ENCODE measurements around the gene MXI1.

MXI1 gene

DNA sequence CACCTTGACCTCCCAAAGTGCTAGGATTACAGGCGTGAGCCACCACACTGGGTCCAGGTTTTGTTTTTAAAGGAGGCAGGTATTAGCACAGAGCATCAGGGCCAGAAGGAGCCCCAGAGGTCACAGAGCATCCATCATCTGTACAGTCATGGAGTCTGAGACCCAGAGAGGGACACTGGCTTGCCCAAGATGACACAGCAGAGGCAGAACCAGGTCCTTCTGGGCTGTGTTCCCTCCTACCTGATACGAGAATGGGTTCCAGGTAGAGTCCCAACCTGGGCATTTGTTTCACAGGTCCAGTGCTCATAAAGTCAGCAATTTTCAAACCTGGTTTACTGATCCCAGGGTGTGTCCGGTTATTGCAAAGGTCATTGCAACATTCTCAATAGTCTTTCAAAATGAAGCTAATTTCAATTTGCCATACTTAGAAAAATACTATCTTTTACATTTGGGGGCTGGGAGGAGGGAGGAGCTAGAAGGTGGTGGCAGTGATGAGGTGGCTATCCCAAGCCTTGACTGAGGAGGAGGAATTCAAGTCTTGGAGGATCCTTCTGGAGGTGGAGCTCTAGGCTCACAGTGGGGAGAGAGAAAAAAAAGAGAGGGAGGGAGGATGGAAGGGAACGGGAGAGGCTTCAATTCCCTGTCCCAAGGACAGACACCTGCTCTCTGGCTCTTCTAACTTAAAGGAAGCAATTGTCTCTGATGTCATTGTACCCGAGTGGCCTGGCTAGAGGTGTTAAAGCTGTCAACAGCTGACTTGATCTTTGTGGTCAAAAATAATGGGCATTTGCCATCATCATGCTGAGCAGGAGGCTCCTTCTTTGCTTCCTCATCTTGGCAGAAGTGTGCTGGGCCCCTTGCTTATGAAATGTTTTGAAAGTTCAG, 8.1 kb downstream of the MXI1 start:
- DNase-seq (ENCODE audit: low spot score) = no peak

DNA sequence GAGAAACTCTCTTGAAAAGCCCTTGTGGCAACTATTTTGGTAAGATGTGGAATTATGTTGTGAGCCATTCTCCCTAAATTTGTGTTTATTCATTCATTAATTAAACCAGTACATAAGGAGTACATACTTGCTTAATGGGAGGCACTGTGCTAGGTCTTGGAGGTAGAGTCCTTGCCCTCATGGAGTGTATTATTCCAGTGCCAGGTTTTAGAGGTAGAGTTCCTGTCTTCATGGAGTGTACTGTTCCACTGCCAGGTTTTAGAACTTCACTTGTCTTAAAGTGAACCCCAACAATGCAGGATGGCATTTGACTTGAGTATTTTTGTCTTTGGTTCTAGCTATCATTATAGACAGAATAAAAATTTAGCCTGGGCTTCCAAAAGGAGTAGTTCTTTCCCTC, 8.8 kb downstream of the MXI1 start:
- no peak for DNase-seq (ENCODE audit: low spot score)

DNA sequence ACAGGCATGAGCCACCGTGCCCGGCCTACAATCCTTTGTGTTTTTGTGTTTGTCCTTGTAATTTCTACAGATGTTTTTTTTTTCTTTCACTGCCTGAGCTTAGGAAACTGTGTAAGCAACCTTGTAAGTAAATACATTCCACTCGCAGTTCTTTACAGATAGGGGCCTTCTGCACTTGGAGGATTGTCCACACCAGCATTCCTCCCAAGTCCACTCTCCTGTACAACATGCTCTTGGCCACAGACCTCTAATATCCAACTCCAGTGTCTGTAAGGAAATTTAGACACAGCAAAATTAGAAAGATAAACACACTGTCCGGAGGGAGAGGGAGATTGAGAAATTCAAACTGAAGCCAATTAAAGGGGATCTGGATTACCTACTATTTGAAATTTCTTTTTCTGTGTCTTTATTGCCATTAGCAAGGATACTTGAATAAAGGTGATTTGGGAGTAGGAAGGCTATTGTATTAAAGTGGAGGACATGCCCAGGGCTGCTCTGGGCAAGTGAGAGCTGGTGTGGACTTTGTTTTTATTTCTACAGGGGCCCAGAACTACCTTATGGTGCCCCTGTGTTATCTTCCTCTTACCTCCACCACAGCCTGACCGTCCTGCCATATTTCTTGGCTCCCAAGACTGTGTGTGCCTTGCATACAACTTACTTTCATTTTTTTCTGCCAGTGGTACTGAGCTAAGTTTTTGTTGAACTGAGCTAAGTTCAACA, 9.7 kb downstream of the MXI1 start:
- DNase-seq (ENCODE audit: low spot score) = no peak

DNA sequence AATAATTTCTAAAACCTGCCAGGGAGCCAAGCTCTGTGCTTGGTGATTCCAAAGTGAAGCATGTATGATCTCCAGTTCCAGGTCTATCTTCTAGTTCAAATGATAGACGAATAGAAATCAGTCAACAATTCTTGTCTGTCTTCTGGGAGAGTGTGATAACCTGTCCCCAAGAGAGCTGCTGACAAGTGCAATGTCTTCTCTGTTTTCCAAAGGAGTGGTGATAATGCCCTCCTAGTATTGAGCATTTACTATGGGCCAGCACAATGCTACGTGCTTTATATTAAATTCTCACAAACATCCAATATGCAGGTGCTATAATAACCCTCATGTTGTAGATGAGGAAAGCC, 10.2 kb downstream of the MXI1 start:
- no peak for DNase-seq (ENCODE audit: low spot score)

DNA sequence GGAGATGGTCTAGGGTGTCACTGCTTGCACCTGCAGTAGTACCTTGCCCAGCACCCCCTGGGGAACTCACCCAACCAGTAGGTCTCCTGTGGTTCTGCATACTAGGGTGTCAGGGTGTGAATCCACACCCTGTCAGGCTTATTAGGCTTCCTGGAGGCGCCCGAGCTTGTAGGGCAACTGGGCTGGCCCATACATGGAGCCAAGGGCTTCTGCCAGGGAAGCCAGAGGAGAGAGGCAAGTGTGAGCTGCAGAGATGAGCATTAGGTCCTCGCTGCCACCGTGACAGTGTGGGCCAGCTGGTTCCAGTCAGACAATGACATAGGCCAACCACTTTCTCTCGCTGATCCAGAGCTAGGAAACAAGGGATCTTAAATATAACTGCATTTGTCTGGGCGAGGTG, 11.2 kb downstream of the MXI1 start:
- no peak for DNase-seq (ENCODE audit: low spot score)

DNA sequence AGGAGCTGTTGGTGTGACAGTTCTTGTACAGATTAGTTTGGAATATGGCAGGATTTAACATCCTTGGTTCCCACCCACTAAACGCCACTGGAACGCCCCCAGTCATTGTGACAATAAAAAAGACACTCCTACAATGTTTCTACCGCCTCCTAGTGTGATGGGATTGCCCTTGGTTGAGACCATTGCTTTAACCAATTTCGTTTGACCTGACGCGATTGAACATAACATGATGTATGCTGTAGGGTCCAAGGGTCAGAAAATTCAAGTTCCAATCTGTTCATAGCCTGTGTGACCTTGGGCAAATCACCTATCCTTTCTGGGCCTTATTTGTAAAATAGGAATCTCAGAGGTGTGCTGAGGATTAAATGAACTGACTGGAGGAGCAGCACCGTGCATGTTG, 12.5 kb downstream of the MXI1 start:
- no peak for DNase-seq (ENCODE audit: low spot score)

DNA sequence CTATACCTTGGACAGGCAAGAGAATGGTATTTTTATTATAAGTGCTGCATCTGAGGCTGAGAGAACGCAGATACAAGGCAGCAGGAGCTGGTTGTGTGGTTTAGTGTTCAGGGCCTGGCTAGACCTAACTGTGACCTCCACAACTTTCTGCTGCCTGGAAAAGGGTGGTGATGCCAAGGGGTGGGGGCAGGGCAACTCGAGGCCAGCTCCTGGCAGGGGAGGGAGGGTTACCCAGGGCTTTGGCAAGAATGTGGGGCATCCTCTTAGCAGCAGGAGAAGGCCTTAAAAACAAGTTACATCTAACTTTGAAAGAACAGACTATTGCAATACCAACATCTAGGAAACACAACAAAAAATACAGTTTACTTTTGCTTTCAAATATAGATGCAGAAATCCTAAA, 13.0 kb downstream of the MXI1 start:
- DNase-seq (ENCODE audit: low spot score) = no peak

DNA sequence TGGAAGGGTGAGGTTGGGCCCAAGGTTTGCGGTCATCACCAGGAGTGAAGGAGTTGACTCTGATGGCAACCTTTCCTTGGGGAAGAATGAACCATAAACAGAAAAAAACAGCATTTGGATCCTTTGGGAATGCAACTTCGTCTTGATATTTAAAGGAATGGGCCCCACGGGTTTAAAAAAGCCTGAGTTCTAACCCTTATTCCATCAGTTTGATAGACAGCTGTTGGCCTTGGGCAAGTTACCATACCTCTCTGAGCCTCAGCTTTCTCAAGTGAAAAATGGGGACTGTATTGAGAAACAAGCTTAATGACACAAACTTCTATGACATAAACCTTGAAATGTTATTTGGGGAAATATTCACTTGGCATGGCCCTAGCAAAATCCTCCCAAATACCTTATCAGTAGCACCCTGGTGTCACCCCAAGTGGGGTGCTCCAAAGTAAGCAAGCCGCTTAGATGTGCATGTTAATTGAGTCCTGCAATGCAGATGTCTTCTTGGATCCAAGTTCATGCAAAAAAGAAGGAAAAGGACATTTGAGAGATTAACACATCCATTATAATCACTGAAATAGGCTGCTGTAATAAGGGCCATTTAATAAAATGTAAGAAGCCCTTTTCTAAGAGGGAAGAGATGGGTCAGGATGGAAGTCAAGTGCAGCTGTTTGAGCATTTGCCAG, 13.8 kb downstream of the MXI1 start:
- no peak for DNase-seq (ENCODE audit: low spot score)

DNA sequence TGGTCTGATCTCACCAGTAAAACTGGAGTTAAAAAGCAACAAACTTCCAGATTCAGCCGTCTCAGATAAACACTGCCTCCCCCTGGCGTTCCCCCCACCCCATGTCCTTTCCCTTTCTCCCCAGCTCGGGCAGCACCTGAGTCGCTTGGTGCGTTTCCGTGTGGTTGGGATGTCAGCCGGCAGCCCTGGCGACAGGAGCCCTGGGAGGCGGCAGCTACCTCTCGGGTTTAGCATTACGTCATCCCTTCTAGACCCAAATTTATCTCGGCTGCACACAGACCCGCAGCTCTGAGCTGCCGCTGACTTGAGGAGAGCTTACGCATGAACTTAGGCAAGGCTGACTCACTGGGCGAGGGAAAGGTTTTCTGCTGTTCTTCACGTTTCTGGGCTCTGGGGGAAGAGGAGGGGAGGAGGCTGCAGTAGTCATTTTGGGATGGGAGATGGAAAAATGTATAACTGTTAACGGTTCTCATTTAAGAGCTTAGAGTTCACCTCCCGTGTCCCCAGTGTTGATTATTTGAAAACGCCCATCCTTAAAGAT, 14.4 kb downstream of the MXI1 start:
- DNase-seq (ENCODE audit: low spot score) = peak; percentile 60

DNA sequence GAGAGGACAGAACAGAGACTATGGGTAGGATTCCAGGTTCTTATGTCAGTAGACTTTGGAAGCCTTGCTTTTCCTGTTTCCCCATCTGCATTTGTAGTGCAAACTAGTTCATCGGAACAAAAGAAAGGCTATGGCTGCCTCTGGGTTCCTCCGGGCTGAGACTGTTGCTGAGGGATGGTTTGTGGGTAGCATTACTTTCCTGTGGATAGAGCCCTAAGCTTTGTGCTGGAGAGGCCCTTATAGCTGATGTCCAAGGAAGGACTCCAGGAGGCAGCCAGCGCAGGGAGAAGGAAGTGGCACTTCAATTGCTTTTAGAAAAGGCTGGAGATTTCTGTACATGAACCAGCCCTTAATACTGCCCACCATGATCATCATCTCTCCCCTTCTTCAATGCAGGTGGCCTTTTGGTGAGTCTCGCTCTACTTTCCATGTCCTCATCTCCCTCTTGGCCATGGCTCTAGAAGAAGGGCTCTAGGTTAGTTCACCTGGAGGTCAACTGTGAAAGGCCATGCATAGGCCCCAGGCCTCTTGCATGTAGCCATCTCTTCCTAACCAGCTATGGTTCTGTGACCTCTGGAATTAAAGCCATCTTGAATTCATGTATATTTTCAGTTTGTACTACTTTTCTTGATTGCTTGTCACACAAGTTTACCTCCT, 15.4 kb downstream of the MXI1 start:
- no peak for DNase-seq (ENCODE audit: low spot score)

DNA sequence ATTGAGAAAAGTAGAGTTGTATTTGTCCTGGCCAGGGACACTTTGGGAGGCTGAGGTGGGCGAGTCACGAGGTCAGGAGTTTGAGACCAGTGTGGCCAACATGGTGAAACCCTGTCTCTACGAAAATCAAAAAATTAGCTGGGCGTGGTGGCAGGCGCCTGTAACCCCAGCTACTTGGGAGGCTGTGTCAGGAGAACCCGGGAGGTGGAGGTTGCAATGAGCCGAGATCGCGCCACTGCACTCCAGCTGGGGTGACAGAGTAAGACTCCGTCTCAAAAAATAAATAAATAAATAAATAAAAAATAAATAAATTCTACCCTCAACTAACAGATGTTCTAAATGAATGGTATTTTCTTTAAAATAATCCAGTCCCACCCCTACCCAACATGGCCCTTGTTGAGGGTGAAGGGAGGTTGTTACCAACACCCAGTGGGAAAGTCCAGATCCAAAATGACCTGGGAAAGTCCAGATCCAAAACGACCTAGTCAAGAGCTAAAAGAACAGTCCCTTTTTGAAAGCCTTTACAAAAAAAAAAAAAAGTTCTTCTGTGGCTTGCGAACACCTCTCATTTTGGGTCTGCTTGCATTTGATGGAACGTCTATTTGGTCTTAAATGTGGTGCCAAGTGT, 16.0 kb downstream of the MXI1 start:
- DNase-seq (ENCODE audit: low spot score) = no peak

DNA sequence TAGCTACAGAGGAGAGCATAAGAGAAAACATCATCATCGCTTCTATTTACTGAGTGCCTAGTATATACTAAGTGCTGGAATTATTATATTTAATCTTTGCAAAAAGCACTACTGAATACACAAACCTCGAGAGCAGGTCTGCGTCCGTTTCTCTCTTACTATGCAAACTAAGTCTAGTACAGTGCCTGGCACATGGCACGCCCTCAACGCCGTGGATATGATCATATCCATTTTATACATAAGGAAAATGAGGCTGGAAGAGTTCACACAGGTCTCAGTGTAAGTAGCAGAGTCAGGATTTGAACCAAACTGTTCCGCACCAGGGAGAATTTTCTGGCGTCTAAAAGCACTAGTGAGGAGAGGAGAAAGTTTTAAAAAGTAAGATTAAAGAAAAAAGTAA, 17.6 kb downstream of the MXI1 start:
- no peak for DNase-seq (ENCODE audit: low spot score)

DNA sequence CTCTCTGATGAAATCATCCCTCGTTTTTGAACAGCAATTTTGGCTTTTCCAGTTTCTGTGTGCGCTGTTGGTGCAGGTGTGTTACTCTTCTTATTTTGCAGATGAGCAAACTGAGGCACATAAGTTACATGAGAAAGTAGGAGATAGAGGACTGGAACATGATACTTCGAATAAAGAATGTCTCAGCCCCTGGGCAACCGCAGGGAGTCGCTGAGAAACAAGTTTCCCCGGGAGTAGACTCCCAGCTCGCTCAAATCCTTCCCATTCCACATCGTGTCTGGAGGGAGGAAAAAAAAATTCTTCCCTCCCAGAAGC, 18.0 kb downstream of the MXI1 start:
- DNase-seq (ENCODE audit: low spot score) = no peak

DNA sequence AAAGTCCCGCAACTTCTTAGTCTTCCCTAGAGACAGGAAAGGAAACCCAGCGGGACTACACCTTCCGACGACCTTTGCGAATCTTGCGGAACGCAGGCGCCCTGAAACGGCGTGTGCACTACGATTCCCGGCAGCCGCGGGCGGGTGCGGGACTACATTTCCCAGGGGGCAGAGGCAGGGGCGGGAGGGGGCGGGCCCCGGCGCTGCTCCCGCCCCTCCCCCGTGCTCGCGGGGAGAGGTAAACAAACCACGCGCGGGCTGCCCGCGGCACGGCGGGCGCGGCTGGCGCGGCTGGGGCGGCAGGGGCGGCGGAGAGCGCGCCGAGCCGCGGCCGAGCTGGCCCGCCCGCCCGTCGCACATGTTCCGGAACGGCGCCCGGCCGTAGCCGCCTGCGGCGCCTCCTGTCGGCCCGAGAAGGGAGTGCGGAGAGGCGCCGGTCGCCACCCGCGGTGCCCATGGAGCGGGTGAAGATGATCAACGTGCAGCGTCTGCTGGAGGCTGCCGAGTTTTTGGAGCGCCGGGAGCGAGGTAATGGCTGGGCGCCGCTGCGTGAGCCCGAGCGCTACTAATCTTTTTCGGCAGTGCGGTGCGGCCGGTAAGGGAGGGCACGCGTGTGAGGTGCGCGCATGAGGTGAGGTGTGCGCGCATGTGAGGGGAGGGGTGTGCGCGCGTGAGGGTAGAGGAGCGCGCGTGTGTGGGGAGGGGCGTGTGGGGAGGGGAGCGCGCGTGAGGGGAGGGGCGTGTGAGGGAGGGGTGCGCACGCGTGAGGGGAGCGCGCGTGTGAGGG, 18.5 kb downstream of the MXI1 start:
- peak; percentile 87 for DNase-seq (ENCODE audit: low spot score)

DNA sequence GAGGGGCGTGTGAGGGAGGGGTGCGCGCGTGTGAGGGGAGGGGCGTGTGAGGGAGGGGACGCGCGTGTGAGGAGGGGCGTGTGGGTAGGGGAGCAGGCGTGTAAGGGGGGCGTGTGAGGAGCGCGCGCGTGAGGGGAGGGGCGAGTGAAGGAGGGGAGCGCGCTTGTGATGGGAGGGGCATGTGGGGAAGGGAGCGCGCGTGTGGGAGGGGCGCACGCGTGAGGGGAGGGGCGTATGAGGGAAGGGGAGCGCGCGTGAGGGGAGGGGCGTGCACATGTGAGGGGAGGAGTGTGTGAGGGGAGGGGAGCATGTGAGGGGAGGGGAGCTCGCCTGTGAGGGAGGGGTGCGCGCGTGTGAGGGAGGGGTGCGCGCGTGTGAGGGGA, 19.1 kb downstream of the MXI1 start:
- DNase-seq (ENCODE audit: low spot score) = peak; percentile 59

DNA sequence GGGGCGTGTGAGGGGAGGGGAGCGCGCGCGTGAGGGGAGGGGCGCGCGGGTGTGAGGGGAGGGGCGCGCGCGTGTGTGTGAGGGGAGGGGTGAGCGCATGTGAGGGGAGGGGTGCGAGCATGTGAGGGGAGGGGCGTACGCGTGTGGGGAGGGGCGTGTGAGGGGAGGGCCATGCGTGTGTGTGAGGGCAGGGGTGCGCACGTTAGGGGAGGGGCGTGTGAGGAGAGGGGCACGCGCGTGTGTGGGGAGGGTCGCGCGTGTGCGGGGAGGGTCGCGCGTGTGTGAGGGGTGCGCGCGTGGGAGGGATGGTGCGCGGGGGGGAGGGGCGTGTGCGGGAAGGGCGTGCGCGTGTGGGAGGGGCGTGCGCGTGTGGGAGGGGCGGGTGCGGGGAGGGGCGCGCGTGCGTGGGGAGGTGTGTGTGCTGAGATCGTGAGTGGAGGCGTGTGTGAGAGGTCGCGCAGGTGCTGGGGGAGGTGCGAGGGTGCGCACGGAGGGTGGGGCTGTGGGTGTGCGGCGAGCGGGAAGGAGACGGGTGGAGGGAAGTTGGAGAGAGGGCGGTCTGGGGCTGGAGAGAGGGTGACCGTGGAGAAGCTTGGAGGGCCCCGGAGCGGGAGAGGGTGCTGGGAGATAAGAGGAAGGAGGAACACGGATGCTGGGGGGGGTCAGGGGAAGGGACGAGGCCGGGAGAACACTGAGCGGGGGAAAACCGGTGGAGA, 19.7 kb downstream of the MXI1 start:
- no peak for DNase-seq (ENCODE audit: low spot score)

DNA sequence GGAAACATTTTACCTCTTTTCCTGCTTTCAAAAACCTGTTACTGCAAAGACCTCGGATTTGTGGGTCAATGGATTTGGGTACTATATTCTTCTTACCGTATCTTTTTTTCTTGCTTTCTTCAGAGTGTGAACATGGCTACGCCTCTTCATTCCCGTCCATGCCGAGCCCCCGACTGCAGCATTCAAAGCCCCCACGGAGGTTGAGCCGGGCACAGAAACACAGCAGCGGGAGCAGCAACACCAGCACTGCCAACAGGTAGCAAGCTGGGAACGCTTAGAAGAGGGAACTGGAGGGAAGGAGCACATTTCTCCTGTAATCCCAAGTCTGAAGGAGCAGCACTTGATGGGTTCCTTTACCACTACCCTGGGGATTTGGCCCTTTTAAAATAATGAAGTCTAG, 20.7 kb downstream of the MXI1 start:
- no peak for DNase-seq (ENCODE audit: low spot score)

DNA sequence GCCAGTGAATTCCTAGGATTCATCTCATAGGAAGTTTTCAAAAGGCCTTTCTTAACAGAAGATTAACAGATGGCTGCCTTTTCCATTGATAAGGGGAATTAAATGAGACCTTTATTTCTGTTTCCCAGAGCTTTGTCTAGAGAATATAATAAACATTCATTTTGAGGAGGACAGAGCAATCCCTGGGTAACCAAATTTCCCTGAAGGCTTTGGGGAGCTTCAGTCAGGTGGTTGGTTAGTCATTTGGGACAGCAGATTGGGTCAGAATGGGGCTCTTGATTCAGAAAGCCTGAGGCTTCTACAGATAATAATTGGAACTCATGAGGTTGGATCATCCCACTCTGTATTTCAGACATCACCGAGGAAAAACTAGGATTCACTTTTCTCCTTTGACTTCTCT, 21.8 kb downstream of the MXI1 start:
- no peak for DNase-seq (ENCODE audit: low spot score)

DNA sequence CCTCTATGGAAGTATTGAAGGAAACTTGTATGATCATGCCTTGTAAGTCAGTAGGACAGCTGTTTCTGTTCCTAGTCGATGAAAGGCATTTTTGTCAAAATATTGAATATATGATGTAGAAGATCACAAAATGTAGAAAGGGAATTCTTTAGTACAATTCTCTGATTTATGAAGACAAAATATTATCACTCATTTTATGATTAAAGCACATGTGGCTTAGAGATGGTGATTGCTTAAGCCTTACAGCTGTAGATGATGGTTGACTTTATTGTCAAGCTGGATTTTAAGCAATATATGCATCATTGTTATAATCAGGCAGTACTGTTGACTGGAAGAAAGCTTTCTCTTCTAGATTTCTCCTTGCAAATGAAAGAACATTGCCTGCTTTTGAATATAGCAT, 26.4 kb downstream of the MXI1 start:
- no peak for DNase-seq (ENCODE audit: low spot score)

DNA sequence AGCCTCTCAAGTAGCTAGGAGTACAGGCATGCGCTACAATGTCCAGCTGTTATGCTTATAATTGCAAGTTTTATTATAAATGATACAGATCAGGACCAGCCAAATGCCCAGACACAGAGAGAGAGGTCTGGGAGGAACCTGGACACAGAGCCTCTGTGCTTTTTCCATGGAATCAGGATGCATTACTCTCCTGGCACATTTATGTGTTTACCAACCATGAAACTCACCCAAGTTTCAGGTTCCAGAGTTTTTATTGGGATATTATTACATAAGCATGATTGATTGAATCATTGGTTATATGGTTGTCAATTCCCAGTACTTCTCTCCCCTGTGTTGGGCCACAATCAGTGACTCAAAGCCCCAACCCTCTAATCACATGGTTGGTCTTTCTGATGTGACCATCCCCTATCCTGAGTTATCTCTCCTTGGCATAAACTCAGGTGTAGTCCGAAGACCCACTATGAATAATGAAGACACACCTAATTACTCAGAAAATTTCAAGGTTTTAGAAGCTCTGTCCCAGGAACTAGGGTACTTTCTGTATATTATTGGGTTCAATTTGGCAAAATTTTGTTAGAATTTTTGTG, 30.6 kb downstream of the MXI1 start:
- no peak for DNase-seq (ENCODE audit: low spot score)
